ENCODE data around the gene RAX.
"Not testable (repeated sequence)": the region's sequence is repeated elsewhere in the genome, so short reads cannot be mapped to it uniquely, and the experiment has no call there.

Gene RAX

DNA sequence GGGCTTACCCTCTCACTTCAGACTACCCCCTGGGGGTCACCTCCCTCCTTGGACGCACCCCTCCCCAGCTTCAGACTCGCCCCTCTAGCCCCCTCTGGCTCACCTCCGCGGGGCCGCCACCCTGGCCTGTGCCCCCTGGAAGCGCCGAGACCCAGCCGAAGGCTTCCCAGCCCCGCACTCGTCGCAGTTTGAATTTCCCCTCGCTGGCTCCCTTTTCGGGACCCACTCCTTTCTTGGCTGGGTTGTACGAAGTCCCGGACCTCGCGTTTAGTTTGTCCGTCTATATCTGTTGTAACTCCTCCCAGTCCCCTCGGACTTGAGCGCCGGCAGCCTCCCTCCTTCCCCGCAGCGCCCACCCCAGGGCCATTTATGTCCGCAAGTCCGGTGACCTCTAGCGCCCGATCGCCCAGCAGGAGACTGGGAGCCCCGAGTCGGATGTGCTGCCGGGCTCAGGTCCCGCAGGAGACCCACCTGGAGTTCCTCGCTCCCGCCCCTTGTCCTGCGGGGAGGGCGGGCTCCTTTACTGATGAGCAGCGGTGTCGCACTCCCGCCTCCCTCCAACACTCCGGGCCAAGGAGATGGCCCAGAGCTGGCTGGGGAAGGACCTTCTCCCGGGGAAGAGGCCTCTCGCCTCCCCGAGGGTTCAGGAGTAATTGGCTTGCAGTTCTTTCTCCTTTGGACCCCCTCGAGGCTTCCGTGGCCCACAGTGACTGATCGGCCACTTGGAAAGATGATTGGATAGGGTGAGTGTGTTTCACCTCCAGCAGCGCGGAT is 692 bp upstream of the RAX start:
- peak; percentile 31 for DNase-seq (ENCODE audit: low read depth, low spot score)

DNA sequence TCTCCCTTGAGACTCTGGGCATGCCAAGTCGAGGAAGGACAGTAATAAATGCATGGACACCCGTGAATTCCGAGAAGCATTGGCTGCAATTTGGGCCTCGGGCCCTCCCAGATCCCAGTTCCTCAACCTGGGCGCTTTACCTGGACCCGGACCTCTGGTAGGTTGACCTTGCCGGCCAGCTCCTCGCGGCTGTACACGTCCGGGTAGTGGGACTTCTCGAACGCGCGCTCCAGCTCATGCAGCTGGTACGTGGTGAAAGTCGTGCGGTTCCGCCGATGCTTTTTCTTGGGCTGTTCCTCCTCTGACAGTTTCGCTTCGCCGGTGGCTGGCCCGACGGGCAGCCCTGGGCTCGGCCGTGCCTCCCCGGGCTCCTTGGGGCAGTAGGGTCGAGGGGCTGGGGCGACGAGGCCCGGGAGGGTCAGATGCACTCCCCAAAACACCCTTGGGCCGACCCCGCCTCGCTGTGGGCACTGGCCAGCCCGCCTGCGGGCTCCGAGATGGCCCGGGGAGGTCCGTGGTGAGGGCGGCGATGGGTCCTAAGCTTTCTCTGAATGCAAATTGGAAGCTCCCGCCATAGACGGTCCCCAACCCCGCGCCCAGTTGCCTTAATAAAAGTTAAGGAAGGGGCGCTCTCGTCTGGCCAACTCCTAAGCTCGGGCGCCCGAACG is 899 bp downstream of the RAX start:
- DNase-seq (ENCODE audit: low read depth, low spot score): no peak

DNA sequence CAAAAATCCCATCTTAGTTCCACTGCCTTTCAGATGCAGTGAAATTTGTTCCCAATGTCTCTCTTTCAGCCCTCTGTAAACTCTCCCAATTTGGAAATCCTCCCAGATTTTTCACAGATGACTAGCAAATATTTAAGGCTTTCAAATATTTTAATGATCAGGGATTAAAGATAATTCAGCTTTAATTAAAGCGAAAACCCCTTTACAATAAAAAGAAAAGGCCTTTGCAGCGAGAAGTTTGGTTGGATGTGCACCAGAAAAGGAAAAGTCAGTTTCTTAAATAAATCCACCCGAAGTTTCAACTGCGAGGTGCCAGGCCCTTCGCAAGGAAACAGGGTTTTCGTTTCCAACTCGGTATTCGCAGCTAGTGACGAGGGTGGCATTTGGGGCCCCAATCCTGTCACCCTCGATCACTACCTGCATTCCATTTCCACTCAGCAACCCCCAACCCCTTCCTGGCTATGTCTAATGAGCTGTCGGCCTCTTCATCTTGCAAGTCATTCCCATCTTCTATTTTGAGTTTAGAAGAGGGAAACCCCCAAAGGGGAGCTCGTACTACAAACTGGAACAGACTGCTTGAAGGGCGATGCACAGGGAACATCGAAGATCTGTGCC is 1.5 kb downstream of the RAX start:
- no peak for DNase-seq (ENCODE audit: low read depth, low spot score)

DNA sequence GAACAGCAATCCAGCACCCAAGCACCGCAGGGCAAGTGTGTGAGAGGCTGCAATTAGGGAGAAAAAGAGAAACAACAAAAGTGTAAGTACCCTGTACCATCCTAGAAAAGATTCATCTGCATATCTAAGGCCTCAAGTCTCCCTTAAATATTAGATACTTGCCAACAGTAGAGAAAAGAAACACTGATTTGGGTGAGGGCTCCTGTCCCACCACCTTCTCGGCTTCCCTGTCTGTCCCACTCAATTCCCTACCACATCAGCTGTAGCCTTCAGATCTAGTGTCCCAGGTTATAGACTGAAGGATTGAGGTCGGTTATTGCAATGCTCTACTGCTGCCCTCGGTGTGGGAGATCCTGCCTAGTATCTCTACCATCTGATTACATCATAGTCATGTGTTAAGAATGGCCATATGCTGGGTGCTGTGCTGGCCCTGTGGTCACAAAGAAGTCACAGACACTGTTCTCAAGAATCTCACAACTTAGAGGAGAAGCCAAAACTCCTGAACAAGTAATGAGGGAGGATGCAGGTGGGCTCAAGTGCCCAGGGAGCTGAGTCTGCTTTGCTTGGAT is 2.5 kb downstream of the RAX start:
- DNase-seq (ENCODE audit: low read depth, low spot score): no peak

DNA sequence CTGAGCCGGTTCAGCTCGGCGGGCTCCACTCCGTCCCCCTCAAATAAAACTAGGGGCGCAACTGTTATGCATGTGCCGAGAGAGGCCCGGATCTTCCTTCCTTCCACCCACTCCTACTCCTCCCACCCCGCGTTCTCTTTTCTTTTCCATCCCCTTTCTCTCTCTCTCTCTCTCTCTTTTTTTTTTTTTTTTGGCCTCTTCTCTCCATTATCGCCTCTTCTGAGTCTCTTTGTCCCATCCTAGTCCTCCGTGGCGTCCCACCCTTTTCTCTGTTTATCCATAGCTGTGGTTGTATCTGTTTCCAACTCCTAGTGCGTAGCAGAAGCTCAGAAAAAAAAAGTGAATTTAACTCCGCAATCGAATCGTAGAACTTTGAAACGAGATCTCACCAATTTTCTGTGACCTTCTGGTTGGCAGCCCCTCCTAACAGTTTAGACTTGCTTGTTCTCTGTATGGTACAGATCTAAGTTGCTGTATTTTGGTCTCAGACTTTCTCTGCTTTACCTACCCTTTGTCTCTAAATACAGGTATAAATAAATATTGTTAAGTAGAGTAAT is 3.6 kb downstream of the RAX start:
- DNase-seq (ENCODE audit: low read depth, low spot score): no peak

DNA sequence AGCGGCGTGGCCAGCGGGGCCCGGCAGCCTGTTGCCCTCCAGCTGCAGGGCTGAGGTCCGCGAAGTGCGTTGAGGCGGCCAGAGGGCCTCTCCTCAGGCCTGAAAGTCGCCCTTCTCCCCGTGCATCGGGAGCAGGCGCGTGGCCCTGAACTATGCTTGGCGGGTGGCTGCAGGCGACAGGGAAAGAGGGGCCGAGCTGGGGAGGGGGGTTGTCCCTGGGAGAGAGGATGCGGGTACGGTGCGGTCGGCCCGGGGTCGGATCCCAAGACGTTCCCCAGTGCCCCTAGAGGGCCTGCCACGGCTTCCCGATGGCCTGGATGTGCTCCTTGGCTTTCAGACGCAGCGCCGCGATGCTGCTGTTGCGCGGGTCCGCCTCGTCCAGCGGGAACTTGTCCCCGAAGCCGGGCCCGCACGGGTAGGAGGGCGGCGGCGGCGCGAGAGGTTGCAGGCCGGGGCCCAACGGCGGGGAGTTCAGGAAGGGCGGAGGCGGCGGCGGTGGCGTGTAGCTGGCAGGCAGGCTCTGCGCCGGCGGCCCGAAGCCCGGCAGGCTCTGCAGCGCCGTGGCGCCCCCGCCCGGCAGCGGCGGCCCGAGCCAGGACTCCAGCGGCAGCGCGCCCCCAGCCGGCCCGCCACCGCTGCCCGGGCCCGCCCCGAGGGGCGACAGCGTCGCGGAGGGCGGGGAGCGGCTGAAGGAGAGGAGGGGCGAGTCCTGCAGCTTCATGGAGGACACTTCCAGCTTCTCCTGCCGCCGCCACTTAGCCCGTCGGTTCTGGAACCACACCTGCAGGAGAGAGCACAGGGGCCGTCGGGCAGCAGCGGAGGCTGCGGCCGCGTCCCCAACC is 4.3 kb downstream of the RAX start:
- peak; percentile 79 for DNase-seq (ENCODE audit: low read depth, low spot score)

DNA sequence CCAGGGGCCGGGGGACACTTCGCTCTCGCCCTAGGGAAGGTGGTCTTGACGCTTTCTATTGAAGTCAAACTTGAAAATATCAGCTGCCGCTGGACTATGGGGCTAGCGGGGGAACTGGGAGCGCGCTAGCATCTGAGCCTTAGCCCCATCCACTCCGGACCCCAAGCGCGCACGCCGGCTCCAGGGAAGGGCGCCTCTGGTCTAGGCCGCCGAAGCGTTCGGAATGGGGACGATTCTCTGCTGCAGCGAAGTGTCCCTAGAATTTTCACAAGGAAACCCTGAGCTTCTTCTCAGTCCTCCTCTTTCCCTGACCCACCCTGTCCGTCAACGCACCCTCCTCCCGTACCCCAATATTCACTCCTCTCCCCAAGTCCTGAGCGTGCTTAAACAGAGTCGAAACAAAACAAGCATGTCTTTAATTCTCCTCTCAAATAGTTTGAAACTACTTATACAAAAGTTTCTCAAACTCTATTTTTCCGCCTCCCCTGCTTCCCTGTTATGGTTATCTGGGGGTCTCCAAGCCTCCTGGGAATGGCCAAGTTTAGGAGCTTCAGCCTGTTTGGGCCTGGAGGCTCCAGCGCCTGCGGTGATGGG is 5.0 kb downstream of the RAX start:
- DNase-seq (ENCODE audit: low read depth, low spot score): no peak

DNA sequence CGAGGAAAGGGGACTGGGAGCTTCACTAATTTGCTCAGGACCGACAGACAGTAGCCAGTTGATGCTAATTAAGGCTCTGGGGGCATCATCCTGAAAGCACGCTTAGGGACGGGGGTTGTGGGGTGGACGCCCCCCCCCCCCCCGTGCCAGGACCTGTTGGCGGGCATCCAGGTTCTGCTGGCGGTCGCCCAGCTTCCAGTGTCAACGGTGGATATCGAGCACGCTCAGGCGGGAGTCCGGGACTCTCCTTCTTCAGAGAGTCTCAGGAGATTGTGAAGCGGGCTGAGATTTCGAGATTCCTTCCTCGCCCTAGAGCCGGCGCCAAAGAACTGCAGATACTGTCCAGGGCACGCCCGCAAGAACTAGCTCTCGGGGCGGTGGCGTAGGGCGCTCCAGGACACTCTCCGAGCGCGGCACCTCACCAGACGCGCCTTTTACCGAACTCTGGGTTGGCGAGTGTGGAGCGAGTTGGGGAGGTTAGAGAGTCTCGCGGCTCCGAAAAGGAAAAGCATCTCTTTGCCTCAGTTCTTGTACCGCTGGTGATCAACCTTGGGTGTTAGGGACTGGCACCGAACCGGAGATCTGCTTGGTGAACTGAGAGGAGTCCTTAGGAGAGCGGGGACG is 5.6 kb downstream of the RAX start:
- peak; percentile 52 for DNase-seq (ENCODE audit: low read depth, low spot score)

DNA sequence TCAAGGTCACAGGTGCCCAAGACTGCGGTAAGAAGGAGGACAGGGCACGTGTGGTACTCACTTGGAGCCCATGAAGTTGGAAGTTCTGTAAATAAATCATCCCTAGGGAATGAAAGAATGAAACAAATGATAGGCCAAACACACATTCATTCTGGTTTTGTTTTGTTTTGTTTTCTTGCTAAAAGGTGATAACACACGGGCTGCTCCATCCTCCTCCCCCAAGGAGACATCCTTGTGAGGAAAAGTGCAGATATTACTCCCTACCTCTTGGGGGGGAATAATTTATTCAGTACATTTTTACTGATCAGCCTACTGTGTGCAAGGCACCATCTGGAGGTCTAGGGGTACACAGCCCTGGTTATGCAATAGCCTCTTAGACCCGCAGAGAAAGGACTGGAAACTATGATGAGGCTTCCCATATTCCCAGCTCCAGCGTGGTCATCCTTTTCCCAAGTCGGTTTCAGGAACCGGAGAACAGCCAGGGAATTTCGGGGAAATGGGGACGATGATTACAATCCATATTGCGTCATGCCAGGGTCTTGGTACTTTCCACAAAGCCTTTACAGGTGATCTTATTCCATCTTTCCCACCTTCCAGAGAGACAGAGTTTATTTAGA is 6.3 kb downstream of the RAX start:
- no peak for DNase-seq (ENCODE audit: low read depth, low spot score)

DNA sequence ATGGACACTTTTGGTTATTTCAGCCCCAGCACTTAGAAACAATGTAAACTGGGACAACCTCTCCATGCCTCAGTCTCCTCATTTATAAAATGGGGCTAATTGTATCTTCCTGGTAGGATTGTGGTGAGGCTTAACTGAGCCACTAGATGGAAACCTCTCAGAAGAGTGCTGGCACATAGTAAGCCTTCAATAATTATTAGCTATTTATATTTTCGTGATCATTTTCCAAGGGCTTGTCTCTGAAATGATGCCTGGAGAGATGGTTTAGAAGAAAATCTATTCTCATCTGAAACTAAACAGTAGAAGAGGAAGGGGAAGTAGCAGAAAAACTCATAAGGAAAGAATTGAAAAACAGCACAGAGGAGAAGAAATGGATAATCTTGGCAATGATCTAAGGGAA is 6.8 kb downstream of the RAX start:
- DNase-seq (ENCODE audit: low read depth, low spot score): no peak

DNA sequence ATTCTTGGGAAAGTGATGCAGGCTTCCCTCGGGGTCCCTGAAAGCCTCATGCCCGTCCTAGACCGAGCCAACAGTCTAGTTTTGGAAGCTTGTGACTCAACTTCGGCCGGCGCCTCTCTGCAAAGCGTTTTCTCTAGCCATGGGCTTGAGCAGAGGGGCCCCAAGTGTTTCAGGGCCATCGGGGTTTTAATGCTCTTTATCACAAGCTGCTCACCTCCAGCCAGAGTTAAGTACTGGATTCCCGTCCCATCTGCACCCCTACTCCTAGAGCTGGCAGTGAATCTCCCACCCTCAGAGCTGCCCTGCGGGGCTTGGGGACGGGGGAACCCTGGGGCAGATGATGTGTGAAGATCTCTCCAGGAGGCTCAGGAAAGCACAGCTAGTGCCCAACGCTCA is 7.3 kb downstream of the RAX start:
- DNase-seq (ENCODE audit: low read depth, low spot score): no peak

DNA sequence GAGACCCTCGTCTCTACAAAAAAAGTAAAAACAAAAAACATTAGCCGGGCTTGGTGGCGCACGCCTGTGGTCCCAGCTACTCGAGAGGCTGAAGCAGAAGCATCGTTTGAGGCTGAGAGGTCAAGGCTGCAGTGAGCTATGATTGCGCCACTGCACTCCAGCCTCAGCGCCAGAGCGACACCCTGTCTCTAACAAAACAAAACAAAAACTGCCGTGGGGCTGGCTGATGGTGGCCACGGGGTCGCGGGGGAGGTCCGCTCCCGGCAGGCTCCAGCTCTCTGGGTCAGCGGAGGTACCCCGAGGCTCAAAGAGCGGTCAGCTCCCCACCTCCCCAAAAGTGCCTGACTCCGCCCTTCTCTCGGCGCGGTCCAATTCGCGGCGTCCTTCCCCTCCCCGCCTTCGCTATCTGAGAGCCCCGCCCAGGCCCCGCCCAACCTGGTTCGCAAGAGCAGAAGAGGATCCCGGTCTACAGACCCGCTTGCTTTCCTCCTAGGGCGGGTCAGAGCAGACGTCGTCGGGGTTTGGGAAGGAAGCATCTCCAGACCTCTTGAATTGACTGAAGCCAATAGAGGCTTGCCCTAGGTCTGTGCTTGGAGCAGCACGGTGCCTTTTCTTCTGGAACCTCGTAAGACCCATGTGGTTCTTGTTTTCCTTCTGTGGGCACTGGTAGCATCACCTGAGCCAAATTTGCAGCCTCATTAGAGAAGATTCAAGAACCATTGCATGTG is 7.8 kb downstream of the RAX start:
- peak; percentile 54 for DNase-seq (ENCODE audit: low read depth, low spot score)

DNA sequence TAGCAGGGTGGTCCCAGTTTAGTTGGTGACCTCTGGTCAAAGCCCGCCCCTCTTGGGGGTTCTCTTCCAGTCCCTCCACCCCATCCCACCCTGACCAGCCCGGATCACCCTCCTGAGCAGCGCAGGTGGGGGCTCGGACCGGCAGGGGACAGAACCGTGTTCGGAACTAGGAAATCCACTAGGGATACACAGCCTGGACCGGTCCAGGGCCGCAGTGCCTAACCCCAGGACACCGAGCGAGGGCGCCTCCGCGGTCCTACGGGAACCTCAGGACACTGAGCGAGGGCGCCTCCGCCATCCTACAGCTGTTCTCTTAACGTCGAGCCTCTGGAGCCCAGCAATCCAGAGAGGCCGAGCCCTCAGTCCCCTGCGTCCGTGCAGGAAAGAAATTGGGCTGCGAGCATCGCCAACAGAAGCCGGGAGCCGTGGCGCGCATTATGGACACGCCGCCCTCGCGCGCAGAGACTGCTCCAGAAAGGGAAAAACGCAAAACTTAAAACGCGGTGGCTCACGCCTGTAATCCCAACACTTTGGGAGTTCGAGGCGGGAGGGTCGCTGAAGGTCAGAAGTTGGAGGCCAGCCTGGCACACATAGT is 8.5 kb downstream of the RAX start:
- DNase-seq (ENCODE audit: low read depth, low spot score): no peak

DNA sequence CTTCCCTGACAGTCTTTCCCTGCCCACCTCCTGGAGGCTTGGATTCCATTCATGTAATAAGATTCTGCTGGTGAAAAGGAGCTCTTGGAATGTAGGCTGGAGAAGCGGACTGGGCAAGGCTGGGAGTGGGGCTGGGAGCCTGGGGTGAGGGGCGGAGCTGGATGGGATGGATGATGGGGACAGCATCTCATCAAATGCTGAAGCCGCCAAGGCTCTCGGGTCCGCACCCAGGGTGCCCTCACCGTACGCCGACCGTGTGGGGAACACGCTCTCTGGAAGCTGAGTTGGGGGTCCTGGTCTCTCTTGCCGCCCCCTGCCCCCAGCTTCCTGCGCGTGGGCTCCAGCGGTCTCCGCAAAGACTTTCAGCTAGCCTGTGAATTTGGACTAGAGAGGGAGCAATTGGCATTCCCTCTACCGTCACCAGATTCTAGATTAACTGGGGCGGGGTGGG is 9.1 kb downstream of the RAX start:
- DNase-seq (ENCODE audit: low read depth, low spot score): peak; percentile 45

DNA sequence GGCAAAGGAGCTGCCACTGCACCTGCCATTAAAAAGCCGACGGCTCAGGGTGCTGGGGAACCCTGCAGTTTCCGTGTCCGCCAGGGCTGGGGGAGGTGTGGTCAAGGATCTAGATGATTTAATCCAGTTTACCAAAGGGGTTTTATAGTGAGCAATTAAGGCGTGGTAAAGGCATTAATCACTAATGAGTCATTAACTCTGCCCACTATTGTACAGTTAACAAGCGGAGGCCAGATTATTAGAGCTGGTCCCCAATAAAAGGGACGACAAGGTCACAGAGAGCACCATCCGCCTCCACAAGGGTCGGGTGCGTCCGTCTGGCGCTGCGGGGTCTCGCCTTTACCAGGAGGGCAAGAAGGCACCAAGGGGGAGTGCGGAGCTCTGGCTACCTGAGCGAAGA is 9.6 kb downstream of the RAX start:
- no peak for DNase-seq (ENCODE audit: low read depth, low spot score)

DNA sequence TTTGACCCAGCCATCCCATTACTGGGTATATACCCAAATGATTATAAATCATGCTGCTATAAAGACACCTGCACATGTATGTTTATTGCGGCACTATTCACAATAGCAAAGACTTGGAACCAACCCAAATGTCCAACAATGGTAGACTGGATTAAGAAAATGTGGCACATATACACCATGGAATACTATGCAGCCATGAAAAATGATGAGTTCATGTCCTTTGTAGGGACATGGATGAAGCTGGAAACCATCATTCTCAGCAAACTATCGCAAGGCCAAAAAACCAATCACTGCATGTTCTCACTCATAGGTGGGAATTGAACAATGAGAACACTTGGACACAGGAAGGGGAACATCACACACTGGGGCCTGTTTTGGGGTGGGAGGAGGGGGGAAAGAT is 11.0 kb downstream of the RAX start:
- not testable (repeated sequence) for DNase-seq (ENCODE audit: low read depth, low spot score)

DNA sequence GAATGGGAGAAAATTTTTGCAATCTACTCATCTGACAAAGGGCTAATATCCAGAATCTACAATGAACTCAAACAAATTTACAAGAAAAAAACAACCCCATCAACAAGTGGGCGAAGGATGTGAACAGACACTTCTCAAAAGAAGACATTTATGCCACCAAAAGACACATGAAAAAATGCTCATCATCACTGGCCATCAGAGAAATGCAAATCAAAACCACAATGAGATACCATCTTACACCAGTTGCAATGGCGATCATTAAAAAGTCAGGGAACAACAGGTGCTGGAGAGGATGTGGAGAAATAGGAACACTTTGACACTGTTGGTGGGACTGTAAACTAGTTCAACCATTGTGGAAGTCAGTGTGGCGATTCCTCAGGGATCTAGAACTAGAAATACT is 11.4 kb downstream of the RAX start:
- DNase-seq (ENCODE audit: low read depth, low spot score): not testable (repeated sequence)

DNA sequence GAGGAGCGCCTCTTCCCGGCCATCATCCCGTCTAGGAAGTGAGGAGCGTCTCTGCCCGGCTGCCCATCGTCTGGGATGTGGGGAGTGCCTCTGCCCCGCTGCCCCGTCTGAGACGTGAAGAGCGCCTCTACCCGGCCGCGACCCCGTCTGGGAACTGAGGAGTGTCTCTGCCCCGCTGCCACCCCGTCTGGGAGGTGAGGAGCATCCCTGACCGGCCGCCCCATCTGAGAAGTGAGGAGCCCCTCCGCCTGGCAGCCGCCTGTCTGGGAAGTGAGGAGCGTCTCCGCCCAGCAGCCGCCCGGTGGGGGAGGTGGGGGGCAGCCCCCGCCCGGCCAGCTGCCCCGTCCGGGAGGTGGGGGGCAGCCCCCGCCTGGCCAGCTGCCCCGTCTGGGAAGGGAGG is 17.8 kb downstream of the RAX start:
- DNase-seq (ENCODE audit: low read depth, low spot score): not testable (repeated sequence)

DNA sequence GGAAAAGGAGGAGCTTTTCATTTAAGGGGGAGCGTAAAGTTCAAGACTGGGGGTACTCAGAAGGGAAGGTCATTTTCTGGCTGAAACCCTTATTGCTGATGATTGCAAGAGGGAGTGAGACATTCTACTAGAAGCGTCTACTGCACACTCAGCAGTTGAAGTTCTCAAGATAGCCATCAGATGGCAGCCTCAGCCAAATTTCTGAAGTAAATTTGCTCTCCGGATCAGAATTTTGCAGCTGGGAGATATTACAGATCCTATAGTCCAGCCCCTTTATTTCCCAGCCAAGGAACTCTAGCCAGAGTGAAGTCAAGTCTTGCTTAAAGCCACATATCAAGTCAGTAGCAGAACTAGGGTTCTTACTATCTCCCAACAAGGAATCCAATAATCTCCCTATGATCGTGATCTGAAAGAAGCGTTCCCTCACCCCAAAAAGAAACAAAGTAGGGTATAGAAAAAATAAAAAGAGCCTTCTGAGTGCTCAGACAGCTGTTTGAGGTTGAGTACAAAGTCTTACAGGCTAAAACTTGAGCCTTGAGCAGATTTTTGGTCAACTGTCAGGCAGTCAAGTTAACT is 24.0 kb downstream of the RAX start:
- peak; percentile 45 for DNase-seq (ENCODE audit: low read depth, low spot score)

All from ELF-1 (cell line).